Measurements from ENCODE around the gene PAH.
"Not testable (repeated sequence)": the region's sequence is repeated elsewhere in the genome, so short reads cannot be mapped to it uniquely, and the experiment has no call there.

The PAH gene

GRCh38 chr12:102891756-102892155 is 25.3 kb downstream of the PAH start:
- no peak for DNase-seq (ENCODE audit: low read depth)

DNA sequence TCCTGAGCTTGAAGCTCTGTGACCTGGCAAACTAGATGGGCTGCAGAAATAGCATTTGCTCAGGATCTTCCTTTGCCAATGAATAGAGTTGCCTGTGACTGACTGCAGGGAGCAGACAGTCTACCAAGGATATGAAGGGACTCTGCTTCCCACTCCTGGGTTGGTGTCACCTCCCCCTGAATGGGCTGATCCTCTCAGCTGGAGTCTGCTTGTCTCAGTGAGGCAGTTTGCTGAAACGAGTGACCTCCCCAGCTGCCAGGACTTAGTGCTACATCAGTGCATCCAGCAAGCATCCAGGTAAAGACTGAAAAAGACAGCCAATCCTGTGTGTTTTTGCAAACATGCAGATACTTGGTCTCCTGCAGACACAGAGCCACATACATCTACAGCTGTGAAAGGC is 28.5 kb downstream of the PAH start:
- DNase-seq (ENCODE audit: low read depth) = no peak

GRCh38 chr12:102885043-102885932 is 31.8 kb downstream of the PAH start:
- no peak for DNase-seq (ENCODE audit: low read depth)

DNA sequence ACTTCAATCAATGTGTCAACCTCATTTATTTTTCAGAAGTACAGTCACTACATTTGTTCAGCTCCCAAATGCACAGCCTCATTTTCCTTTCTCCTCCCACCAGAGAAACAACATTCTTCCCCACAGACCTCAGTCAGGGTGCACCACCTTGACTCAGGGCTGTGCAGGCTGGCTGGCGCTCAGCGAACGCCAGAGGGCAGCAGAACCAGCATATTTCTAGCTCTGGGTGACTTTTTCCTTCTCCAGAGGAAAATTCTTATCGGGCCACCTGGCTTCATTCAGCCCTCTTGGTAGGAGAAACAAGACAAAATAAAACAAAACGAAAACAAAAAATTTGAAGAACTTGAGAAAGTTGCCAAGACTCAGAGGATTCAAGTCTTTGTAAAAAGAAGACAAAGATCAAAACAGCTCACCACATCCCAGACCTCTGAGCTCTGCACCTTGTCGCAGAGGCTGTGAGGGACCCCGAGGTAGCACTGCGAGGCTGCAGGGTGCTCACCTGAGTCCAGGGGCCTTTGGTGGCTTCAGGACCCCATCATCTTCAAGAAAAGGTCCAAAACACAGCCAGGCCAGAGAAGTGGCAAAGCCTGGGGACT is 33.7 kb downstream of the PAH start:
- peak; percentile 14 for DNase-seq (ENCODE audit: low read depth)

- no peak for DNase-seq (ENCODE audit: low read depth)
Observed at GRCh38 chr12:102880783-102881182, 36.3 kb downstream of the PAH start.

- DNase-seq (ENCODE audit: low read depth) = no peak
Observed at GRCh38 chr12:102879144-102879763, 37.8 kb downstream of the PAH start.

GRCh38 chr12:102876883-102877282 is 40.2 kb downstream of the PAH start:
- no peak for DNase-seq (ENCODE audit: low read depth)

DNA sequence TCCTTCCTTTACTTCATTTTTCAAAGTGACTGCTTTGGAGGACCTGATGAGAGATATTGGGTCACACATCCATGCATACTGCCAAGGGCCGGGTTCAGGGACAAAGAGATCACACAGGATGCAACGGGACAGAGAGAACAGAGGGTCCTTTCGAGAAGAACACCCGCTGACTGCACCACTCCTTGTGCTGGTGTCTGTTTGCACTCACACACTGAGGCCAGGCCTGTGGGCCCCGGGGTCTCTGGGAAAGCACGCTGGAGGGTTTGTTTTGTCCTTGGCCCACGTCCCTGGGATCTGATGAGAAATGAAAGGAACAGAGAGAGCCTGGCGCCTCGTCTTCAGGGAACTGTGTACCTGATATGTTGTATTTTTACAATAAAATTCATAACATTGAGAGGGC is 42.2 kb downstream of the PAH start:
- no peak for DNase-seq (ENCODE audit: low read depth)

GRCh38 chr12:102873077-102873476 is 44.0 kb downstream of the PAH start:
- no peak for DNase-seq (ENCODE audit: low read depth)

GRCh38 chr12:102871014-102871413 is 46.0 kb downstream of the PAH start:
- no peak for DNase-seq (ENCODE audit: low read depth)

- DNase-seq (ENCODE audit: low read depth) = no peak
Observed at GRCh38 chr12:102869571-102869970, 47.5 kb downstream of the PAH start.

DNA sequence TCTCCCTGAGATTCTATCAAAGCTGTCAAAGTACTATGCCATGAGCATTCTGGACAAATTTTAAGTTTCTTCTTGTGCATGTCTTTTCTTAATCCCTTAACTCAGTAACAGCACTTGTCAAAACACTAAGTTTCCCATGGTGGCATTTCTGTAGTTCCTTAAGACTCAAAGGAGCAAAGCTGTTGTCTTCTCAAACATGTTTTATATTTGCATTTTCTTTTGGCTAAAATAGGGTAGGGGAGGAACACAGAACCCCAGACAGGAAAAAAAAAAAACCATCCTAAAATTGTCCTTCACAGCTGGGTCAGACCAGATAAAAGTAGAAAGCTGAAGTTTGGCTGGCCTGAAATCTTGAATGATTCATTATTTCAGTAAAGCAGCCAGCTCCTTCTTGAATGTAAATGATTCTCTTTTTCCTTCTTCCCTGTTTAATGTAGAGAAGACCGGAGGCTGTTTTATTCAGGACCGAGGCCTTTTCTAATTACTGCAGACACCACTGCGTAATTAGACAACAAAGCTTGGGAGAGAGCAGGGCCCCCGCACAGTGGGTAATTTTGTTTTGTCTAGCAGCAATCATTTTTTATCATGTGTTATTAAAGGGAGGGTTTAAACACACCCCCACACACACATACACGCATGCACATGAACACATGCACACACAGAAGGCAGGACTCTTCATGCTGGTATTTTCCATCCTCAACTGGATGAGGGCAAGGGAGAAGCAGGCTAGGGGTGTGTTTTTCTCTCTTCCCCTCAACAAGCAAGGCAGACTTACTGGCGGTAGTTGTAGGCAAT is 51.0 kb downstream of the PAH start:
- no peak for DNase-seq (ENCODE audit: low read depth)

GRCh38 chr12:102862486-102862885 is 54.6 kb downstream of the PAH start:
- DNase-seq (ENCODE audit: low read depth) = no peak

DNA sequence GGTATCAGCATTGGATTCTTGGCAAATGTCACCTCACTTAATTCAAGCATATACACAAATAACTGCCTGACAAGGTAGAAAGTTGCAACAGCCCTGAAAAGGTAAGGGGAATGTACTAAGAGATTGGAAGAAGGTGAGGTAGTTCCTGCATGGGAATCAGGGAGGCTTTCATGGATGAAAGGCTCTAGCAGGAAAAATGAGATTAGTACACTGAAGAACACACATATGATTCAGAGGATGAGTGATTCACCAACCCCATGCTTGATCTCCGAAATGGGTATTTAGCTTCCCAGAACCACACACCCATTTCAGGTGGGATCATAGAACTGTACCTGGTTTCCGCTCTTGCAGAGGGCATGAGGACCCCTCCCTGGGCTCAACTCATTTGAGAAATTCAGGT is 65.8 kb downstream of the PAH start:
- no peak for DNase-seq (ENCODE audit: low read depth)

GRCh38 chr12:102849722-102850447 is 67.2 kb downstream of the PAH start:
- no peak for DNase-seq (ENCODE audit: low read depth)

DNA sequence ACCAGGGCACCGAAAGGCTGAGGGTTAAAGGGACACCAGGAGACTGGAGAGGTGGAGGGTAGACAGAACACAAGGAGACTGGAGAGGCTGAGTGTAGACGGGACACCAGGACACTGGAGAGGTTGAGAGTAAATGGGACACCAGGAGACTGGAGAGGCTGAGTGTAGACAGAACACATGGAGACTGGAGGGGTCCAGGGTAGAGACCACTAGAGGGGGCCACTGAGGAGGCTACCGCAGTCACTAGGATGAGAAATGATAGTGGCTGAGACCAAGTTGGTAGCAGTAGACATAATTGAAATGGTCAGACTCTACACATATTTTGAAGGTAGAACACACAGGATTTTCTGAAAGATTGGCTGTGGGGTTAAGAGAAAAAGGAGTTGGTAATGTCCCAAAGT is 68.2 kb downstream of the PAH start:
- DNase-seq (ENCODE audit: low read depth) = no peak

- no peak for DNase-seq (ENCODE audit: low read depth)
Observed at GRCh38 chr12:102847131-102847530, 69.9 kb downstream of the PAH start.

GRCh38 chr12:102833687-102834441 is 83.2 kb downstream of the PAH start:
- DNase-seq (ENCODE audit: low read depth) = no peak

DNA sequence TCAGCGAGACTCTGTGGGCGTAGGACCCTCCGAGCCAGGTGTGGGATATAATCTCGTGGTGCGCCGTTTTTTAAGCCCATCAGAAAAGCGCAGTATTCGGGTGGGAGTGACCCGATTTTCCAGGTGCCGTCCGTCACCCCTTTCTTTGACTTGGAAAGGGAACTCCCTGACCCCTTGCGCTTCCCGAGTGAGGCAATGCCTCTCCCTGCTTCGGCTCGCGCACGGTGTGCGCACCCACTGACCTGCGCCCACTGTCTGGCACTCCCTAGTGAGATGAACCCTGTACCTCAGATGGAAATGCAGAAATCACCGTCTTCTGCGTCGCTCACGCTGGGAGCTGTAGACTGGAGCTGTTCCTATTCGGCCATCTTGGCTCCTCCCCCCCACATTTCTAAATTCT is 84.2 kb downstream of the PAH start:
- not testable (repeated sequence) for DNase-seq (ENCODE audit: low read depth)

DNA sequence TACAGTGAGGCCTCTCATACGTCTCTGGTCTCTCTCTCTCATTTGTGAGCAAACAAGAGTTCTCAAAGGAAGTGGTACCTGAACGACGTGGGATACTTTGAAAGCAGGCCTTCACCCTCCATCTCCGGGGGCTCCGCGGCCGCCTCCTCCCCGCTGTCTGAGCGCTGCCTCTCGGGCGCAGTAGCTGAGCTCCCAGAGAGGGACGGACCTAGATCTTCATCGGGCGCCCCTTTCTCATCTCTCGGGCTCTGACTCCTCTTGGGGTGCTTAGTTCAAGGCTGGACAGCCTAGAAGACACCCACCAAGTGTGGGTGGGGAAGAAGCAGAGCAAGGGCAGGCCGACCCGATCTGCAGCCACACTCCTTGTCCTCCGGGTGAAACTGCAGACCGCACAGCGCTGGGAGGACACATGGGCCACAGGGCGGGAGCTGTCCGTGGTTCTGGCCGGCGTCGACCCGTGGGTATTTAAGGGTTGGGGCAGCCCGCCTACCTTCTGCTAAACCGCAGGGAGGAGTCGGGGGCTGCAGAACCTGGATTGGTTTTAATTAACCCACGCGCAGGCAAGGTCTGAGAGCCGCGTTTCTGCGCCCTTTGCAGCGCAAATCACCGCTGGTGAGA is 92.7 kb downstream of the PAH start:
- no peak for DNase-seq (ENCODE audit: low read depth)

DNA sequence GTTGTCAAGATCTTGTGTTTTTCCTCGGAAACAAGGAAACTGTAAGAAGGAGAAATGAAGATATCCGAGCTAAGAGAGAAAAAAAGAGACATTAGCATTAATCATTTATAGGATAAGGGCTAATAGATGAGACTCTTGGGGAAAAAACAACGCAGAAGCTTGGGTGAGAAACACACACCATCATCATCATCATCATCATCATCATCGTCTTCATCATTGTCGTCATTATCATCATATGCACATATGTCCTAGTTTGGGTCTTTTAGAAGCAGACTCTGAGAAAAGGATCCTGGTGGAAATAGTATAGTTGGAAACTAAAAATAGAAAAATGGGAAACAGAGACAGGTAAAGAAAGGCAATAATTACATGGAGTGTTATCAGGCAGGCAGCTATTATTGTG is 95.9 kb downstream of the PAH start:
- DNase-seq (ENCODE audit: low read depth) = no peak
